Keratinocyte (primary cell): Measurements from ENCODE around the gene UFD1. TPM values are rescaled to one million over a fixed set of nuclear protein-coding genes. Genes with fewer than 3 reads are reported as not detected.

ENCODE experiments used
- DNase-seq: peaks from one replicate; pipeline ENCODE4 v3.0.0-alpha.2; 2011; ENCODE audit warnings: low read depth, missing footprints, low spot score
- FAIRE-seq: peaks from 2 replicates; lab custom pipeline; 2011; peaks lifted over from hg19 to GRCh38; lab: Jason Lieb, UNC
- H2AFZ ChIP-seq: 2 replicates; pipeline ENCODE4 v1.6.0; 2012; ENCODE audit warnings: low read length, control low read depth, inconsistent platforms; ENCODE audit not compliant: control insufficient read depth
- H3K27ac ChIP-seq: 2 replicates; pipeline ENCODE4 v1.5.1; 2011; ENCODE audit warnings: low read length; ENCODE audit not compliant: control insufficient read depth, insufficient read depth
- H3K27me3 ChIP-seq: 3 replicates; pipeline ENCODE4 v1.6.0; 2011; ENCODE audit warnings: low read length; ENCODE audit not compliant: control insufficient read depth, insufficient read depth; ENCODE audit errors: extremely low read depth
- H3K36me3 ChIP-seq, 2 experiments: 2 replicates in 1 of 2; 3 replicates in 1 of 2; pipeline ENCODE4 v1.5.1; 2011; ENCODE audit warnings: low read length in 2 of 2, mild to moderate bottlenecking in 1 of 2; ENCODE audit not compliant: control insufficient read depth in 2 of 2, insufficient read depth in 2 of 2; ENCODE audit errors: extremely low read depth in 1 of 2
- H3K4me1 ChIP-seq: 3 replicates; pipeline ENCODE4 v1.5.1; 2011; ENCODE audit warnings: low read length; ENCODE audit not compliant: control insufficient read depth, insufficient read depth; ENCODE audit errors: extremely low read depth
- H3K4me2 ChIP-seq: 3 replicates; pipeline ENCODE4 v1.6.0; 2011; ENCODE audit warnings: low read depth, low read length; ENCODE audit not compliant: control insufficient read depth, insufficient read depth; ENCODE audit errors: extremely low read depth
- H3K4me3 ChIP-seq, 3 experiments: fragments of 200-600 bp in 1 of 3; sonication (generic) in 1 of 3; 2 replicates in 2 of 3; 3 replicates in 1 of 3; pipeline ENCODE4 v1.5.1; 2011 to 2016; ENCODE audit warnings: low read length in 3 of 3, mild to moderate bottlenecking in 3 of 3, control low read depth in 2 of 3, inconsistent platforms in 1 of 3, low read depth in 1 of 3, mixed read lengths in 1 of 3, mixed run types in 1 of 3, moderate library complexity in 1 of 3; ENCODE audit not compliant: control insufficient read depth in 2 of 3, insufficient read depth in 2 of 3; ENCODE audit errors: extremely low read depth in 1 of 3
- H3K79me2 ChIP-seq: 2 replicates; pipeline ENCODE4 v1.6.0; 2012; ENCODE audit warnings: low read length; ENCODE audit not compliant: control insufficient read depth, insufficient read depth
- H3K9ac ChIP-seq: 3 replicates; pipeline ENCODE4 v1.6.0; 2011; ENCODE audit warnings: low read length; ENCODE audit not compliant: control insufficient read depth, insufficient read depth; ENCODE audit errors: extremely low read depth
- H3K9me1 ChIP-seq: 3 replicates; pipeline ENCODE4 v1.6.0; 2011; ENCODE audit warnings: low read length; ENCODE audit not compliant: control insufficient read depth, insufficient read depth; ENCODE audit errors: extremely low read depth
- H3K9me3 ChIP-seq: 2 replicates; pipeline ENCODE4 v1.5.1; 2012; ENCODE audit warnings: low read depth, low read length; ENCODE audit not compliant: control insufficient read depth
- H4K20me1 ChIP-seq: 3 replicates; pipeline ENCODE4 v1.6.0; 2011; ENCODE audit warnings: low read length; ENCODE audit not compliant: control insufficient read depth, insufficient read depth; ENCODE audit errors: extremely low read depth
- EZH2 ChIP-seq: IDR thresholded peaks from one replicate; pipeline ENCODE4 v1.6.1; 2012; ENCODE audit warnings: inconsistent platforms, mild to moderate bottlenecking, low read length, moderate library complexity
- dilution Hi-C: fragments of 300-500 bp; cut with MboI; formaldehyde crosslinking; loops from one replicate; pipeline ENCODE4 v1.7.0; 2020; ENCODE audit warnings: low sequenced_read_pairs; ENCODE audit not compliant: extremely low pct_ligation_motif_present
- polyA plus RNA-seq, 5 experiments: library from polyadenylated mRNA; depleted of rRNA in 3 of 5; stranded (reverse) in 3 of 5; stranded (forward) in 1 of 5; unstranded in 1 of 5; fragments of >200 nt; gene quantifications; 1 replicate in 1 of 5; 2 replicates in 3 of 5; 3 replicates in 1 of 5; pipeline versions ENCODE4 v1.2.1 to v1.2.3, GENCODE V29; 2011 to 2012; ENCODE audit warnings: missing spikeins in 2 of 5, low read depth in 1 of 5, low replicate concordance in 1 of 5
- TF ChIP-seq, protein P1 (sequence below), 3 experiments: IDR thresholded peaks in 1 of 3; conservative IDR thresholded peaks in 1 of 3; optimal IDR thresholded peaks in 1 of 3; 2 replicates in 2 of 3; 3 replicates in 1 of 3; pipeline versions ENCODE3 to v1.5.1; 2011; ENCODE audit warnings: low read length in 3 of 3, mild to moderate bottlenecking in 3 of 3, moderate library complexity in 2 of 3, control low read depth in 1 of 3, inconsistent platforms in 1 of 3; ENCODE audit not compliant: insufficient read depth in 2 of 3; ENCODE audit errors: extremely low read depth in 1 of 3

UFD1 gene
- polyA plus RNA-seq, 1 donor (not counting 4 experiments of a cell fraction or from before 2014, with no cell fraction given), result 145 TPM

DNA sequence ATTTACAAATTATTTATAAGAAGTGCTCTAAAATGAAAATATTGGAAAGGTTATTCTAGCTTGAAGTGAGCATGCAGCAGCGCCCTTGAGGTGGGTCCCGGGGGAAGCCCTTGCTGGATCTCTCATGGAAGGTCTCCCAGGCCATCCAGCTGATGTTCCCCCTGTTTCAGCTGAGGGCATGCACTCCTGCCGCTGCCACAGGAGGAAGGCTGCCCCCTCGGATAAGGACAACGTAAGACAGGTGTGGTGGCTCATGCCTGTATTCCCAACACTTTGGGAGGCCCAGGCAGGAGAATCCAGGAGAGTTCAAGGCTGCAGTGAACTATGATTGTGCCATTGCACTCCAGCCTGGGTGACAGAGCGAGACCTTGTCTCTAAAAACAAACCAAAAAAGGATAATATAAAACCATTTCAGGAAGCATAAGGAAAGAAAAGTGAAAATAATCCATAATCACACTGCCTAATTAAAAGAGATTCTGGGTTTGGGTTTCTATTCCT is 15.7 kb upstream of the UFD1 start:
- no peak for TF ChIP-seq EZH2
- TF ChIP-seq, protein P1, sequence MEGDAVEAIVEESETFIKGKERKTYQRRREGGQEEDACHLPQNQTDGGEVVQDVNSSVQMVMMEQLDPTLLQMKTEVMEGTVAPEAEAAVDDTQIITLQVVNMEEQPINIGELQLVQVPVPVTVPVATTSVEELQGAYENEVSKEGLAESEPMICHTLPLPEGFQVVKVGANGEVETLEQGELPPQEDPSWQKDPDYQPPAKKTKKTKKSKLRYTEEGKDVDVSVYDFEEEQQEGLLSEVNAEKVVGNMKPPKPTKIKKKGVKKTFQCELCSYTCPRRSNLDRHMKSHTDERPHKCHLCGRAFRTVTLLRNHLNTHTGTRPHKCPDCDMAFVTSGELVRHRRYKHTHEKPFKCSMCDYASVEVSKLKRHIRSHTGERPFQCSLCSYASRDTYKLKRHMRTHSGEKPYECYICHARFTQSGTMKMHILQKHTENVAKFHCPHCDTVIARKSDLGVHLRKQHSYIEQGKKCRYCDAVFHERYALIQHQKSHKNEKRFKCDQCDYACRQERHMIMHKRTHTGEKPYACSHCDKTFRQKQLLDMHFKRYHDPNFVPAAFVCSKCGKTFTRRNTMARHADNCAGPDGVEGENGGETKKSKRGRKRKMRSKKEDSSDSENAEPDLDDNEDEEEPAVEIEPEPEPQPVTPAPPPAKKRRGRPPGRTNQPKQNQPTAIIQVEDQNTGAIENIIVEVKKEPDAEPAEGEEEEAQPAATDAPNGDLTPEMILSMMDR (optimal IDR thresholded peaks at IDR 0.05 in 1 of 3, IDR thresholded peaks at IDR 0.05 in 1 of 3, conservative IDR thresholded peaks at IDR 0.05 in 1 of 3; ENCODE audit: extremely low read depth in 1 of 3, insufficient read depth in 2 of 3, low read length in 3 of 3), result no peak
- Histone ChIP-seq H3K27me3 (no peaks in the 10 kb centered on the region), H3K27ac (no peak overlapping the region), H3K4me3 (no peak overlapping the region), H3K79me2 (no peaks in the 10 kb centered on the region), H3K9me1 (no peaks in the 10 kb centered on the region), H3K4me2 (no peak overlapping the region), H3K4me1 (no peaks in the 10 kb centered on the region), H3K9ac (no peak overlapping the region), H3K9me3 (no peaks in the 10 kb centered on the region), H4K20me1 (no peaks in the 10 kb centered on the region), H3K36me3 (peaks cover 2% of the 10 kb centered on the region in 2 experiments), H2AFZ (no peak overlapping the region)
- dilution Hi-C loops, result no loop called here
- DNase-seq (no peak), FAIRE-seq (no peak)

DNA sequence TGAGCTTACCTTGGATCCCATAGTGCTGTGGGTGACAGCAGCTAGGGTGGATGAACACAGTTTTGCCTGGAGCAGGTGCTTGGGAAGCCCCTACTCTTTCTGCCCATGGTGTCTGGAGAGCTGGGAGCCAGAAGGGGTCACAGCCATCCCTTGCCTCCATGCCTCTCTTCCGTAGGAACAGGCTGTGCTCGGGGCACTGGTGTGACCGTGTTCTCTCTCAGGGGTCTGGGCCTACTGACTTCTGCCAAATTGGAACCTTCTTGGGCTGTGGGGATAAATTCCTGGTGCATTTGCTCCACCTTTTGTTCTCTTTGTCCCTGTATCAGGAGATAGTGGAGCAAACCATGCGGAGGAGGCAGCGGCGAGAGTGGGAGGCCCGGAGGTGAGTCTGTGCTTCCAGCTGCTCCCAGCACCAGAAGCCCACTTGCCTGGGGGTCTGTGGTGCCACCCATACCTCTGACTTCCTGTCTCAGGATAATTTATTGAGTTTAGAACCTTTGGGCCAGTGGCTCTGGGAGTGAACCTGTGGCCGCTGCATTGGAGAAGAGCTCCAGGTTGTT is 15.1 kb upstream of the UFD1 start:
- no peak overlapping the region for H3K4me2 ChIP-seq
- H3K9me3 ChIP-seq, result no peaks in the 10 kb centered on the region
- H3K9me1 ChIP-seq, result no peaks in the 10 kb centered on the region
- H3K79me2 ChIP-seq, result no peaks in the 10 kb centered on the region
- no peaks in the 10 kb centered on the region for H4K20me1 ChIP-seq
- no peaks in the 10 kb centered on the region for H3K27me3 ChIP-seq
- no peak overlapping the region for H3K4me3 ChIP-seq
- TF ChIP-seq EZH2, result no peak
- TF ChIP-seq, protein P1 (optimal IDR thresholded peaks at IDR 0.05 in 1 of 3, IDR thresholded peaks at IDR 0.05 in 1 of 3, conservative IDR thresholded peaks at IDR 0.05 in 1 of 3; ENCODE audit: extremely low read depth in 1 of 3, insufficient read depth in 2 of 3, low read length in 3 of 3), result no peak
- no peak for DNase-seq
- peaks cover 2% of the 10 kb centered on the region in 2 experiments for H3K36me3 ChIP-seq
- H3K27ac ChIP-seq, result no peak overlapping the region
- no peaks in the 10 kb centered on the region for H3K4me1 ChIP-seq
- no peak overlapping the region for H2AFZ ChIP-seq
- dilution Hi-C loops, result no loop called here
- FAIRE-seq, result no peak
- H3K9ac ChIP-seq, result no peak overlapping the region
